ENCODE data around the gene FNTB. TPM values are rescaled to one million over a fixed set of nuclear protein-coding genes. Genes with fewer than 3 reads are reported as not detected.

Gene FNTB
- total RNA-seq, 2 donors from 2014 or later: 17.2 to 30.9 TPM

- DNase-seq (ENCODE audit: low spot score in 2 of 2): no peak
- Mint-ChIP-seq H3K36me3 (no peaks in the 10 kb centered on the region), H3K9me3 (no peaks in the 10 kb centered on the region), H3K27ac (no peak overlapping the region)
- ATAC-seq: no peak
These were observed 18.5 kb upstream of the FNTB start for GRCh38 chr14:64968167-64968566.

DNA sequence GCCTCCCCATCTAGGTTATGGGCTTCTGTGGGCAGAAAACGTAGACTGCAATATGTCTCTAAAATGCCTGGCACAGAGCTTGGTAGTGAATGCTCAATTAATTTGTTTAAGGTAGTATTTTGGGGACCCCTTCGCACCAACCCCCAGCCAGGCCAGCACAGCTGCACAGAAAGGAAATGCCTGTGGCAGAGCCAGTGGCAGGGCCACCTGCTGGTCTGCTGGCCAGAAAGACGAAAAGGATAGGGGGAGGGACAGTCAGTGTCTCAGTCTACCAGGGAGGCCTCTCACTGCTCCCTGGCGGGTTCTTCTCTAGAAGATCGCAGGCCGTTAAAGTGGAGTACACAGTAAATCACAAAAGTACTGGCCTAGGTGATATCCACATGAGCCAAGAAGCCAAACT lies 18.0 kb upstream of the FNTB start:
- DNase-seq (ENCODE audit: low spot score in 2 of 2): no peak
- Mint-ChIP-seq H3K36me3 (no peaks in the 10 kb centered on the region), H3K27ac (no peak overlapping the region), H3K9me3 (no peaks in the 10 kb centered on the region)
- no peak for ATAC-seq

DNA sequence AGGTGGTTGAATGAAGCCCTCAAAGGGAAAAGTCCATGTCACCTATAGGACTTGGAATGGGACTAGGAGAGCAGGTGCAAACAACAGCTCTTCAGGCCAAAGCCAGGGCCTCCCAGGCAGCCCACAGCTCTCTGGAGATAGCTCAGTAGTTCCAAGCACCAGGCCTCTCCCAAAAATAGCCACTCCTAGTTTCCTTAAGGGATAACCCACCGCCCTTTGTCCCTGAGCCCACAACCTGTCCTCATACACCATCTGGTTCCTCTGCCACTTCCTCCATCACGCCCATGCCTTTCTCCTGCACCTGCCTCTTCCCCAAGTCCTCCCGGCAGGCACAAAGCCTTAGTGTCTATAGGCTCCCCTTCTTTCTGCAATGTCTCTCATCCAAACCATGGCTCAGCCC lies 16.7 kb upstream of the FNTB start:
- Mint-ChIP-seq H3K36me3 (no peaks in the 10 kb centered on the region), H3K27ac (no peak overlapping the region), H3K9me3 (no peaks in the 10 kb centered on the region)
- ATAC-seq (no peak), DNase-seq (ENCODE audit: low spot score in 2 of 2) (no peak)

GRCh38 chr14:64970776-64971477 lies 15.8 kb upstream of the FNTB start:
- ATAC-seq (no peak), DNase-seq (ENCODE audit: low spot score in 2 of 2) (no peak)
- no peaks in the 10 kb centered on the region for H3K36me3 Mint-ChIP-seq
- no peak overlapping the region for H3K27ac Mint-ChIP-seq
- no peaks in the 10 kb centered on the region for H3K9me3 Mint-ChIP-seq

GRCh38 chr14:64971491-64971942 lies 15.2 kb upstream of the FNTB start:
- ATAC-seq (peak in 1 of 2 donors; percentile 17), DNase-seq (ENCODE audit: low spot score in 2 of 2) (no peak)
- Mint-ChIP-seq H3K9me3 (no peaks in the 10 kb centered on the region), H3K36me3 (no peaks in the 10 kb centered on the region), H3K27ac (no peak overlapping the region)

GRCh38 chr14:64971943-64972791 lies 14.5 kb upstream of the FNTB start, which contains the start of gene RAB15:
Gene RAB15 (minus strand): TSS chr14:64972336. CDS start chr14:64972076, 260 bp downstream.
- DNase-seq (ENCODE audit: low spot score in 2 of 2) (peak in 1 of 2 donors; percentile 48), ATAC-seq (peak; percentile 77 to 82)
- H3K9me3 Mint-ChIP-seq: no peaks in the 10 kb centered on the region
- H3K27ac Mint-ChIP-seq: peak within 1 kb of the TSS; percentile 65 to 81
- H3K36me3 Mint-ChIP-seq: no peaks in the 10 kb centered on the region

DNA sequence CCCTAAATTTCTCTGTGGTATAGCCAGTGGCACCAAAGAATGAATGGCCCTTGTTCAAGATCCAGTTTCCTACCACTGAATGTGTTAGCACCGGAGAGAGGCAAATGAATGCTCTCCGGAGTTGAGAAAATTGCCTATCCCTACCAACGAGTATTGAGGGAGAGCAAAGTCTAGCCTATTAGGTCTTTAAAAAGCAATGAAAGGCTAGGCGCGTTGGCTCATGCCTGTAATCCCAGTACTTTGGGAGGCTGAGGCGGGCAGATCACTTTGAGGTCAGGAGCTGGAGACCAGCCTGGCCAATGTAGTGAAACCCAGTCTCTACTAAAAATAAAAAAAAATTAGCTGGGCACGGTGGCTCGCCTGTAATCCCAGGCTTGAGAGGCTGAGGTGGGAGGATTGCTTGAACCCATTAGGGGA lies 13.7 kb upstream of the FNTB start:
- ATAC-seq: no peak
- Mint-ChIP-seq H3K27ac (no peak overlapping the region), H3K9me3 (no peaks in the 10 kb centered on the region), H3K36me3 (no peaks in the 10 kb centered on the region)
- DNase-seq (ENCODE audit: low spot score in 2 of 2): no peak

DNA sequence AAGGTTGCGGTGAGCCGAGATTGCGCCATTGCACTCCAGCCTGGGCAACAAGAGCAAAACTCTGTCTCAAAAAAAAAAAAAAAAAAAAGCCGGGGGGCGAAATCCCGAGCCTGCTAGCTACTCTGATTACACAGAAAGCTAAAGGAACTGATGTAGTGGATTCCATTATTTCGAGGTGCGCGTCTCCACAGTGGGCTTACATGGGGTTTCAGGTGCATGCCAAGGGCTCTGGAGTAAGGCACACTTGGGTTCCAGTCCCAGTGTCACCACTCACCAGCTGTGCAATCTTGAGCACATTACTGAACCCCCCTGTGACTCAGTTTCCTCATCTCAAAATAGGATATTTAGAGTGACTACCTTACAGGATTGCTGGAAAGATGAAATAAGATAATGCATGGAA lies 12.9 kb upstream of the FNTB start:
- Mint-ChIP-seq H3K27ac (peak overlapping the region in 1 of 2 donors; percentile 66), H3K9me3 (no peaks in the 10 kb centered on the region), H3K36me3 (no peaks in the 10 kb centered on the region)
- DNase-seq (ENCODE audit: low spot score in 2 of 2) (no peak), ATAC-seq (no peak)

- Mint-ChIP-seq H3K36me3 (no peaks in the 10 kb centered on the region), H3K27ac (no peak overlapping the region), H3K9me3 (no peaks in the 10 kb centered on the region)
- ATAC-seq (no peak), DNase-seq (ENCODE audit: low spot score in 2 of 2) (no peak)
These were observed 12.1 kb upstream of the FNTB start for GRCh38 chr14:64974563-64974962.

- Mint-ChIP-seq H3K27ac (no peak overlapping the region), H3K9me3 (no peaks in the 10 kb centered on the region), H3K36me3 (no peaks in the 10 kb centered on the region)
- DNase-seq (ENCODE audit: low spot score in 2 of 2) (no peak), ATAC-seq (peak; percentile 22 to 39)
These were observed 7.2 kb upstream of the FNTB start for GRCh38 chr14:64979336-64980074.

- ATAC-seq: no peak
- H3K27ac Mint-ChIP-seq: no peak overlapping the region
- no peak for DNase-seq (ENCODE audit: low spot score in 2 of 2)
These were observed 3.0 kb upstream of the FNTB start for GRCh38 chr14:64983439-64984310.

GRCh38 chr14:64987438-64987767 lies 708 bp downstream of the FNTB start:
- Mint-ChIP-seq H3K36me3 (peaks cover 8 to 15% of the 10 kb centered on the region in 2 donors), H3K9me3 (no peaks in the 10 kb centered on the region), H3K27ac (peak overlapping the region; percentile 89 to 97)
- ATAC-seq (no peak), DNase-seq (ENCODE audit: low spot score in 2 of 2) (no peak)

More at GRCh38 chr14:64983439-64984310, 3.0 kb upstream of the FNTB start:
- Mint-ChIP-seq H3K36me3 (peaks cover 6 to 8% of the 10 kb centered on the region in 2 donors), H3K9me3 (no peaks in the 10 kb centered on the region)

DNA sequence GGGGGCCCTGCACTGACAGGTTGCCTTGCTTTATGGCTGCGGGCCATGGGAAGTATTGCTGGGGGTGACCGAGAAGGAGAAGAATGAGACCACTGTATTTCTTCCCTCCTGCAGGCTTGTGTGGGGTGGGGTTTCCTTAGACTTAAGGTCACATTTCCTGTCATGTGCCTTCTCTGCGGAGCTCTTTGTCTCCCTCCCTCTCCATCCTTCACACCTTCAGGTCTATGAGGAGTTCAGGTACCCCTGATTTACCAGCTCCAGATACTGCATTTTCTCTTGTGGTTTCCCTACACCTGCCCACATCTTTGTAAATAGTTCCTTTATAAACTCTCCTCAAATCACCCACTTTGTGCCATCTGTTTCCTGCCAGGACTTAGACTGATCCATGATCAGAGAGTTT lies 3.6 kb downstream of the FNTB start:
- no peak for ATAC-seq
- DNase-seq (ENCODE audit: low spot score in 2 of 2): no peak
- Mint-ChIP-seq H3K27ac (peak overlapping the region in 1 of 2 donors; percentile 5), H3K36me3 (peaks cover 8 to 15% of the 10 kb centered on the region in 2 donors), H3K9me3 (no peaks in the 10 kb centered on the region)

DNA sequence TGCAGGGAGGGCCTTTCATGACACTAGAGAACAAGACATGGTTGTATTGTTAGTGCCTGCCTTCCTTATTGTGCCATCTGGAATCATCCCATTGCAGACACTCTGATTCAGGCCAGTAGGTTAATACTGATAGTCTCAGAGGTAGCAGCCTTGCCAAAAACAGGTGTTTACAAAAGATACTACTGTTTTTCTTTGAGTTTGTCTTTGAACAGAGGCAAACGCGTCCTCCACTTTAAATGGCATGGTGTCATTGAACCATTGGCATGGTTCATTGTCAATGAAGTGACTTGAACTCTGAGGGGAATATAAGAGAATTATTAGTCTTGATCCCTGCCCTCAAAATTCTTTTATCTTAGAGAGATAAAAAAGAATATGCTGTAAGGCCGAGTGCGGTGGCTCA lies 4.2 kb downstream of the FNTB start:
- ATAC-seq: no peak
- H3K9me3 Mint-ChIP-seq: no peaks in the 10 kb centered on the region

DNA sequence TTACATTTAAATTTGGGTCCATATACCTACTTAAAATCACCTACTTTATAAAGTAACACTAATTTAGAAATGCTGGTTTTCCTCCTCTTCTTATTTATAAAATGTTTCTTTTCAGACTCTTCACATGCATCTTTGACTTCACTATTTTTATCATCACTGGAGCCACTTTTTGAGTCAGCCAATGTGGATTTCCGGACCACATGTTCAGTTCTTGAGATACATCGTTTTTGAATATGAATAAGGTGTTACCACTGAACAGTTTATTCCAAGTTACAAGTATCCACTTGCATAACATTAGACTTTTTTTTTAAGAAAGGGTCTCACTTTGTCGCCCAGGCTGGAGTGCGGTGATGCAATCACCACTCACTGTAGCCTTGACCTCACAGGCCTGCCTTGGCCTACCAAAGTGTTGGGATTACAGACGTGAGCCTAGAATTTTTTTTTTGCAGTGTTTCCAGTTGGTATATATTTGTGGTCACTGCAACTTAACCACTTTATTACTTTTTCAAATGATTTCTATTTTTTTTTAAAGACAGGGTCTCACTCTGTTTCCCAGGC lies 5.7 kb downstream of the FNTB start:
- no peak for DNase-seq (ENCODE audit: low spot score in 2 of 2)
- Mint-ChIP-seq H3K36me3 (peaks cover 1 to 10% of the 10 kb centered on the region in 2 donors), H3K27ac (no peak overlapping the region), H3K9me3 (no peaks in the 10 kb centered on the region)
- ATAC-seq: peak in 1 of 2 donors; percentile 18

More for the DNA sequence above, 4.2 kb downstream of the FNTB start:
- Mint-ChIP-seq H3K36me3 (peaks cover 8 to 15% of the 10 kb centered on the region in 2 donors), H3K27ac (peak overlapping the region in 1 of 2 donors; percentile 5)
- no peak for DNase-seq (ENCODE audit: low spot score in 2 of 2)

Measured in activated naive CD4-positive, alpha-beta T cell treated with anti-CD3 and anti-CD28 coated beads, Interleukin-2, amount 50 U/mL, for 72 hours (primary cell).